ENCODE measurements around the gene KNG1.
"Not testable (repeated sequence)": the region's sequence is repeated elsewhere in the genome, so short reads cannot be mapped to it uniquely, and the experiment has no call there.

Gene KNG1

DNA sequence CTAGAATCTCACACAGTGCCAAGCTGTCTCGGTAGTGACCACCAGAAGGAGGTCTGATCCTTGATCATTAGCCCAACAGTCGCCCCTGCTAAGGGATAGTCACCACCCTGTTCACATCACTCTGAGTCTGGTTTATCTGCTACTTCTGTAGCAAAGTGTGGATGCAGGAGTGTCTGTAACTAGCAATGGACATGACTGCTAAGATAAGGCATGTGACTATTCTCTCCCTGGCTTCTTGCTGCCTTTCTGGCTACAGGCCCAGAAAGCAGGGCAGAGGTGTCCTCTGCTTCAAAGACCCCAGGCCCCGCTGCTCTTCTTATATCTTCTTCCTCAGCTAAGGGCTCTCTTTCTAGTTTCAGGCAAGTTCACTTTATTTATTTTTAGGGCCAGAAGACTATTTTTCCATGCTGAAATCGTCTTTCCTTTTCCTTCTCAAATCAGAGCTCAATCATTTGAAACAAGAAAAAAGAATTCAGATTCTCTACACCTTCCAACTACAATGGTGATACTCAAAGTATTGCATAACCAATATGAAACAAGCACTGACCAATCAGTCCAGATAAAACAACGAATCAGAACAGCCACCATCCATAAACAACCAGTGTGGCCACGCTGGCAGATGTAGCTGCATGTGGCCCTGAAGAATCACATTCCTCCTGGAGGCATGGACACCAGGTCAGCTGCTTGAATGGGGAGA, 8.0 kb upstream of the KNG1 start:
- DNase-seq (ENCODE audit: low spot score), result no peak

DNA sequence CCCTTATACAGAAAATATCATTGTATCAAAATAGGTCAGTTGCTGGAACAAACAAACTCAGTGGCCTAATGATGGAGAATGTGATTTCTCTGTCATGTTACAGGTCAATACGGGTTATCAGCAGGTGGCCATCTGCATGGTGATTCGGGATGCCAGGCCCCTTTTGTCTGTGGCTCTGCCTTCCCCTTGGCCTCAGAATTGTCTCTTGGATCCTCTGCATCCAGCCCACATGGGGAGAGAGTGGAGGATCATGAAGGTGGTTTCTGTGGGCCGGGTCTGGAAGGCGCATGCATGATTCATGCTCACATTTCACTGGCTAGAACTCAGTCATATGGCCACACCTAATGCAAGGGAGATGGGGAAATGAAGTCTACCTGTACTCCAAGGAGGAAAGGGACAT, 6.5 kb upstream of the KNG1 start:
- DNase-seq (ENCODE audit: low spot score), result not testable (repeated sequence)

DNA sequence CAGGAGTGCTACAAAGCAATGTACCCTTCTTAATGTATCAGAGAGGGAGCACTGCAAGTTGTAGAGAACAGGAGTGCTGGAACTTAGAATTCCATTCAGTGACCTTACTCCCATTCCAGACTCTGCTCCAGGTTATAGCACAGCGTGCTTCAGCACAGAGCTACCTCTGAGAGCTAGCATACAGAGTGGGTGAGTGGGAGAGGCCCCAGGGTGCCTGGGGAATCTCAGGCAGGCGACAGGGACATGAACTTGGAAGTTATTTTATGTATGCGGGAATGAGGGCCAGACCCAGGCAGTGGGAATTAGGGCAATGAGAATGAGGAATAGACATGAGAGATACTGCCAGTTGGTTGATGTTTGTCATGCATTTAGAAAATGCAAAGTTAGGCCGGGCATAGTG, 3.7 kb upstream of the KNG1 start:
- DNase-seq (ENCODE audit: low spot score), result no peak

DNA sequence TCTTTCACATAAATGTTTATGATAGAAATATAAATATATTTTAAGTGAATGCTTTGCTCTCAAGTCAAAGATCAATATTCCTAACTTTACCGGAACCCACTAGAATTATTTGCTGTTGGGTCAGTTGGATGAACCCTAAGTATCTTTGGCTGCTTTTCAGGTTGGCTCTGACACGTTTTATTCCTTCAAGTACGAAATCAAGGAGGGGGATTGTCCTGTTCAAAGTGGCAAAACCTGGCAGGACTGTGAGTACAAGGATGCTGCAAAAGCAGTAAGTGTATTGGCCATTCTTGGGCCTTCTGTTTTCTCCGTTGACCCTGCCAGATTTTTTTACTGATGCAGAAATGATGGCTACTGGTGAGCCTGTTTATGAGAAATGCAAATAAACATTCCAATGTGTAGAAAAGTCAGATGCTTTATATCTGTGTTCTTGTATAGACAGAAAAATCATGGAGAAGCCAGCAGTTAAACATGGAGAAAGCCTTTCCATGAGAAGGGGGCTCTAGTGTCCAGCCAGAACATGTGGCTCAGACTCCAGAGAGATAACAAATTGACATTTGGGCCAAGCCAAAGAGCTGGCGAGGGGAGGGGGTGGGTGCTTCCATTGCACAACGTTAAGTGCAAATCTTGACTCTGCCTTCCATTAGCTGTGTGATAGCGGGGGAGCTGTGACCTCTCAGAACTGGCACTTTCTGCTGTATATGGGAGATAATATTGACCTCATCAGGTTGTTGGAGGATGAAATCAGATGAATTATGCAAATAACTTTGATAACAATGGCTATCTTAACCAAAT, 3.0 kb downstream of the KNG1 start:
- no peak for DNase-seq (ENCODE audit: low spot score)

DNA sequence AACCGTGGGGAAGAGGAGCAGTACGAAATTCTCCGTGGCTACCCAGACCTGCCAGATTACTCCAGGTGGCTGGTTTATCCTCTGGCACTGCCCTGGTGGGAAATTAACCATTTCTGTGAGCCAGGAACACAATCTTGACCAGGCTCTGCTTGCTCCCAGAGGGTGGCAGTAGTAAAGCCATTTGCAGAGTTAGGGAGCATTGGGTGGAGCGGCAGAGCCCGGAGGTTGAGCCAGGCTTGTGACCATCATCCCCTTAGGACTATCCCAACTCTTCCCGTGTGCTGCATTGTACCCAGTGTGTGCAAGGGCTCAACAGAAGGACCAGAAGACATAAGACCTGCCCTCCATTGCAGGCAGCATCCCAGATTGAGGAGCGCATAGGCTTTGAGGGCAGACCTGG, 5.3 kb downstream of the KNG1 start:
- no peak for DNase-seq (ENCODE audit: low spot score)

DNA sequence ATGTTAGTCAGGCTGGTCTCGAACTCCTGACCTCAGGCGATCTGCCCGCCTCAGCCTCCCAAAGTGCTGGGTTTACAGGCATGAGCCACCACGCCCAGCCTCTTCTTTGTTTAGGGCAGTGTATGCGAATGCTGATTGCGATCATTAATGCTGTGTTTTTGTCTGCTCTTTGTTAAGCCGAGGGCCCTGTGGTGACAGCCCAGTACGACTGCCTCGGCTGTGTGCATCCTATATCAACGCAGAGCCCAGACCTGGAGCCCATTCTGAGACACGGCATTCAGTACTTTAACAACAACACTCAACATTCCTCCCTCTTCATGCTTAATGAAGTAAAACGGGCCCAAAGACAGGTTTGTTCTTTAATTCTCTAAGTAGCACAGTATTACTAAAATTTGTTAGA, 7.8 kb downstream of the KNG1 start:
- no peak for DNase-seq (ENCODE audit: low spot score)

DNA sequence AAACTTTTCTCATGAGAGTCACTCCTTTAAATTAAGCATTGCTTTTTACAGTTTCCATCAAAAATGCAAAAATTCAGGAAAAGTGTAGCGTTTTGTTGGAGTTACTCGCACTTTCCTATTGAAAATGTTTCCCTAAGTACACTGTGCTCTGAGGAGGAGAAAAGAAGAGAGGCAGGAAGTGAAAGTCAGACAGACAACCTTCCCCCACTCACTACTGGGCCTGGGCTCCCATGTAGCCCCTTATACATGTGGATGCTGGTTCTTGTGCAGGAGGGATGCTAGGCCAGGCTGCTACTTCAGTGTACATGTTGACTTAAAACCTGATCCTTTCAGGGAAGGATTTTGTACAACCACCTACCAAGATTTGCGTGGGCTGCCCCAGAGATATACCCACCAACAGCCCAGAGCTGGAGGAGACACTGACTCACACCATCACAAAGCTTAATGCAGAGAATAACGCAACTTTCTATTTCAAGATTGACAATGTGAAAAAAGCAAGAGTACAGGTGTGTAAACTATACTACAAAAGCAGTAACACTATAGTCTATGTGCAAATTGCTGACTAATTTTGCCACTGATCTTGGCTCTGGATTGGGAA, 15.1 kb downstream of the KNG1 start:
- DNase-seq (ENCODE audit: low spot score), result no peak

DNA sequence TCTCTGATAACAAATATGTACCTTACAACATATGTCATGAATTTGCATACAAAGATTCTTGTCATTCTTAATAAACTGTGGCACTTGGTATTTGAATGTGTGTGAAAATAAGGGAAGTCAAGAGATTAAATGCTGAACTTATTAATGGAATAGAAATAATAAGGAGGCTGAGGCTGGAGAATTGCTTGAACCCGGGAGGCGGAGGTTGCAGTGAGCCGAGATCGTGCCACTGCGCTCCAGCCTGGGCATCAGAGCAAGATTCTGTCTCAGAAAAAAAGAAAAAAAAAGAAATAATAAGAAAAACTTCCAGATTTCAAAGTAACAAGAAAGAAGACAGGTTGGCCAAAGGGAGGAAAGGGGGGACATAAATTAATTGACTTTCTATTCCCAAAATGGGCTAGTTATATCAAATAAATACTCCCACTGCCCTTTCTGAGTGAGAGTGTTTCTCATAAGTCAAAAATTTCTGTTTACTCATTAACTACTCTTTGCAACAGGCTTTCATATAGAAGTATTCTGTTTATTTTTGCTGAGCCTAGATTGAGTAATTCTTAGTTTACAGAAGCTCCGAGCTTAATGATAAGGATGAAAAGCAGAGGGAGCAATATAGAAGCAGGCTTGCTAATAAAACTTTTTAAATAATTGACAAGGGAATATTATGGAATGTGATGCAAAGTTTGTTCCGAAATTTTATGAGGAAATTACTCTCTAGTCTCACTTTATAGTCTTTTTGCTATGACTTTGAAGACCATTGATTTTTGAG, 25.6 kb downstream of the KNG1 start:
- no peak for DNase-seq (ENCODE audit: low spot score)

DNA sequence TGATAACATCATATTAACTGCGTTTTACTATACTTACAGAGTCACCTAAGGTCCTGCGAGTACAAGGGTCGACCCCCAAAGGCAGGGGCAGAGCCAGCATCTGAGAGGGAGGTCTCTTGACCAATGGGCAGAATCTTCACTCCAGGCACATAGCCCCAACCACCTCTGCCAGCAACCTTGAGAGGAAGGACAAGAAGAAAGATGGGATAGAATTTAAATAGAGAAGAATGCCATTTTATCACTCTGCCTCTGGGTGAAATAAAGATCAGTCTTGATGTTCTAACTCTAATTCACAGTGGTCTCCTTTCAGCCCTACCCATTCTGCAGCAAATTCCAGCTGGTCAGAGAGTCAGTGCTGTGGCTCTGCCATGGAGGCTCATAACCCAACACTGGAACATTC, 26.5 kb downstream of the KNG1 start:
- no peak for DNase-seq (ENCODE audit: low spot score)

DNA sequence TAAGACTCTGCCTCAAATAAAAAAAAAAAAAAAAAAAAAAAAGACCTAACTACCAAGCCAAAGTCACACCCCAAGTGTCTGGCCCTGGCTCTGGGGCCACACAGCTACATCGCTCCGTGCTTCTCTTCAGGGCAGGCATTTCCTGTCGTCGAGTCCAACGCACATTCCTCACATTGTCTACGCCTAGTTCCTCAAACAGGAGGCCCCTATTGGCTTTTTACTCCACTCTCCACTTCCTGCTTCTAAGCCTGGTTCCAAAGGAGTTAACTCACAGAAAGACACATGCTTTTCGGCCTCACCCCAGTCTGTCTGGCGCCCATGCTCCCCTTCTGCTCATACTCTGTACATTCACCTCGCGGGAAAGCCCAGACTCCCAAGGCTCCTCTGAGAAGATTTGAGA, 28.8 kb downstream of the KNG1 start:
- DNase-seq (ENCODE audit: low spot score), result no peak

DNA sequence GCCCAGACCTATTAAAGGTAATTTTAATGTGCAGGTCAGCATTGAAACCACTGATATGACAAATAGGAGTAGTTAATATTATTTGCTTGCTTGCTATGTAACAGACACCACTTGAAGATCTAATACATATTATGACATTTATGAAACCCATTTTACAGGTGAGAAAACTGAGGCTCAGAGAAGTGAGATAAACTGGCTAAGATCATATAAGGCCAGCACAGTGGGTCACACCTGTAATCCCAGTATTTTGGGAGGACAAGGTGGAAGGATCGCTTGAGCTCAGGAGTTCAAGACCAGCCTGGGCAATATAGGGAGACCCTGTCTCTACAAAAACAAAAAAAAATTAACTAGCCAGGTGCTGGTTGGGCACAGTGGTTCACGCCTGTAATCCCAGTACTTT, 33.2 kb downstream of the KNG1 start:
- no peak for DNase-seq (ENCODE audit: low spot score)

DNA sequence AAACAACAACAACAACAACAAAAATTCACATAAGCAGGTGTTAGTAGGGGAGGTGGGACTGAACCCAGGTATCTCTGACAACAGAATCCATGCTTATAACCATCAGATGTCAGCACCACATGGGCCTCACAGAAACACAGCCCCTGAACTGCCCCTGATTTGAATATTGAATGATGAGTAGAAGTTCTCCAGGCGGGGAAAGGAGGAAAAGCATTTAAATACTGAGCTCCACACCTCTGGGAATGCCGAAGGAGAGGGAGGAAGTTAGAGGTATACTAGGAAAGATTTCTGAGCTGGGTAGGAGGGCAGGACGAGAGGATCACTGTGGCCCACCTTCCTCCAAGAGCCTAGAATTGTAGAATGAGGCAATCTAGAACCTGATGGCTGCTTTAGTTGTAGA, 34.3 kb downstream of the KNG1 start:
- no peak for DNase-seq (ENCODE audit: low spot score)

DNA sequence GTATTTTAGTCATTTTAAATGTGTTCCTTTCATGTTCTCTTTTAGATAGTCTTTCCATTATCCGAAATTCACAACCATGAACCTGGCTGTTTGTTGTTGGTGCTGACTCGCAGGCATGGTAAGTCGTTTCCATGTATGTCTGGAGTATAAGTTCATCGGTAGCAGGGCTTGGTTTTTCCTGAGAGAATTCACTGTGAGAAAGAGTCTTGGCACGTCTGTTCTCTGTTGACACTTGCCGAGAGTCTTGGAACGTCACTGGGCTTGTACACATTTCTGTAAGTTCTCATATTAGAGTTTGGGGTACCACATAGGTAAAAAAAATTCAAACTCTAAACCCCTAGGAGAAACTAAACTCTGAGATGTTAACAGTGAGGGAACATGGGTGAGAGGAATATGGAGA, 36.8 kb downstream of the KNG1 start:
- no peak for DNase-seq (ENCODE audit: low spot score)

DNA sequence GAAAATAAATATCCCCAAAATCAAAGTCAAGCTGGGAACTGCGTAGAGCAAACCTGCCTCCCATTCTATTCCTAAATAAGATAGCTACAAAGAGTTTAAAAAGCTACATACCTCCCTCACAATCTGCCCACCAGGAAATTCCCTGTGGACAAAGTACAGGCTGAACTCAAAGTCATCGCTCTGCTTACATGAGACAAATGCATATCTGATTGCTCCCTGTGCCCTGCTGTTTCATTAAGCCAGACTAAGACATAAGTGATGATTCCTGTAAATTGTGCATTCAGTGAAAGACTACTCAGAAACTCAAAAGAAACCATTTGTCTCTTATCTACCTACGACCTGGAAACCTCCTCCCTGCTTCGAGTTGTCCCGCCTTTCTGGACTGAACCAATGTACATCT, 37.7 kb downstream of the KNG1 start:
- no peak for DNase-seq (ENCODE audit: low spot score)

DNA sequence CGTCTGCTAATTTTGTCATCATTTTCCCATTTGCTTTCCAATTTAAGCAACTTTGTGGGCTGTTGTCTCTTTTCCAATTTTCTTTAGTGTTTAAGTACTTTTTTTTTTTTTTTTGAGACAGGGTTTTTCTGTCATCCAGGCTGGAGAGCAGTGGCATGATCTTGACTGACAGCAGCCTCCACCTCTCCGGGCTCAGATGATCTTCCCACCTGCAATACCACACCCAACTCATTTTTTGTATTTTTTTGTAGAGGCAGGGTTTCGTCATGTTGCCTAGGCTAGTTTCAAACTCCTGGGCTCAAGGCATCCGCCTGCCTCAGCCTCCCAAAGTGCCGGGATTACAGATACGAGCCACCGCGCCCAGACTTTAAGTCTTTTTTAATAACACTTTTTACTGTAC, 40.1 kb downstream of the KNG1 start:
- no peak for DNase-seq (ENCODE audit: low spot score)

DNA sequence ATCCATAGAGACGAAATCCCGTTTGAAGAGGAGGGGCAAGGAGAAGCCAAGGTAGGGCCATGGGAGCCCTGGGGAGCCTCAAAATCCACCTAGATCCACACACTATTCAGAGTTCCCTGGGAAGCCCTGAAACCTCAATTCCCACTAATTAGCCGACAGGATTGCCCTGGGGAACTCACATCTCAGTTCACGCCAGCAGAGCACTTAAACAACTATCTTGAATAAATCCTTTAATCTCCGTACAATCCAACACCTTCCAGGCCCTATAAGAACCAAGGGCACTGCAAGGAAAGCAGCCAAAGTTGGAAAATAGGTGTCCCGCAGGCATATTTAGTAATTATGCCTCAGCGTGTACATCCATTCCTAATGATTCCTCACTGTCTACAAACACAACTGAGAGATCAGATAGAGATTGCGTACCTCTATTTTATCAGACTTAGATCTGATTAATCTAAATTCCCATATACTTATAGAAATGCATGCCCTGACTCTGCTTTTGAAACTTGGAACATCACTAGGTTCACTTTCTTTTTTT, 40.6 kb downstream of the KNG1 start:
- DNase-seq (ENCODE audit: low spot score), result no peak

DNA sequence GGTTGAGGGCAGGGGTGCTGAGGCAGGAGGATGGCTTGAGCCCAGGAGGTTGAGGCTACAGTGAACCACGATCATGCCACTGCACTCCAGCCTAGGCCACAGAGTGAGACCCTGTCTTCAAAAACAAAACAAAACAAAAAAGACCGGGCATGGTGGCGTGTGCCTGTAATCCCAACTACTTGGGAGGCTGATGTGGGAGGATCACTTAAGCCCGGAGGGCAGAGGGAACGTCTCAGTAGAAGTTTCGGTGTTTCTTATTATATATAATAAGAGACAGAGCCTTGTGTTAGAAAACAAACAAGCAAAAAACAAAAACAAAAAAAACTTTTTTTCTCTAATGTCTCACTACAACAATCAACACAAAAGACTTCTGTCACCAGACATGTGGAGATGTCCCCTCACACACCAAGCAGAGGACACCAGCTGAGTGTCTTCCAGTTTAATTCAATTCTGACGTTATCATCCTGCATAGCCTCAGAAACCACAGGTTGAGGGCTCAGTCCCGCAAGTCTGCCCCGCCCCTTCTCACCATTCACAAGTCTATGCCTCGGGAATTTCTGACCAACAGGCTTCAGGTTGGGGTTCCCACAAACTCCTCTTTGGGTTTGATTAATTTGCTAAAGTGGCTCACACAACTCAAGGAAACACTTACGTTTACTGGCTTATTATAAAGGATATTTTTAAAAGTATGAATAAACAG, 42.2 kb downstream of the KNG1 start:
- DNase-seq (ENCODE audit: low spot score), result peak; percentile 53

DNA sequence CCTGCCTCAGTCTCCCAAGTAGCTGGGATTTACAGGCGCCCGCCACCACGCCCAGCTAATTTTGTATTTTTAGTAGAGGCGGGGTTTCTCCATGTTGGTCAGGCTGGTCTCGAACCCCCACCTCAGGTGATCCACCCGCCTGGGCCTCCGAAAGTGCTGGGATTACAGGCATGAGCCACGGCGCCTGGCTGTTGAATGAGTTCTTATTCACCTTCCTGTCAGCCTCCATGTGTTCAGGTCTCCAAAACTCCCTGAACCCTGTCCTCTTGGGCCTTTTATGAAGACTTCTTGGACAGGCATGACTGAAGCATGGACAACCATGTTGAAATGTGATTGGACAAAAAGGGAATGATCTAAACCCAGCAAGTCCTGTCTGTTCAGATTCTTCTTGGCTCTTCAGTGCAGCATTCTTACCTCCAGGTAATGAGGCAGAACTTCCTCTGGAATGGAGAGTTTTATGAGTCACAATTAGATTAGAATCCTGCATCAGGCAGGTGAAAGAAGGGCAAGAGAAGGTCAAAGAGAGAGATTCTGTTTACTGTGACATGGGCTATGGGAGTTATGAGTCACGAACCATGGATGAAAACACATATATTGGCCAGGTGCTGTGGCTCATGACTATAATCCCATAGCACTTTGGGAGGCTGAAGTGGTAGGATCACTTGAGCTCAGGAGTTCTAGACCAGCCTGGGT, 43.1 kb downstream of the KNG1 start:
- no peak for DNase-seq (ENCODE audit: low spot score)

DNA sequence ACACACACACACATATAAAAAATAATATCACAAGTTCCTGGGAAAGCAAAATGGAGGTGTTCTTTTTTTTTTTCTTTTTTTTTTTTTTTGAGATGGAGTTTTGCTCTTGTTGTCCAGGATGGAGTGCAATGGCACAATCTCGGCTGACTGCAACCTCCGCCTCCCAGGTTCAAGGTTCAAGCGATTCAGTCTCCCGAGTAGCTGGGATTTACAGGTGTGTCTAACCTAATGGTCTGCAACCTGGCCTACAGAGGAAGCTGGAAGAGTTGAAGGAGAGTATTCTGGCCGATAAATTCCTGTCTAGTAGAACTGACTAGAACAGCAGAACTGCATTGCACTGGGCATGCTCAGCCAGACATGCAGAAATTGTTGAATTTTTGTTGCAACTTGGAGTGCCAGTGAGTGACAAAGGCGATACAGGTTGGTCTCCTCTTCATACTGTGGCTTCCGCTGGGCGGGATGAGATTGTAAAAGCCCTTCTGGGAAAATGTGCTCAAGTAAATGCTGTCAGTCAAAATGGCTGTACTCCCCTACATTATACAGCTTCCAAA, 43.8 kb downstream of the KNG1 start:
- DNase-seq (ENCODE audit: low spot score), result no peak

DNA sequence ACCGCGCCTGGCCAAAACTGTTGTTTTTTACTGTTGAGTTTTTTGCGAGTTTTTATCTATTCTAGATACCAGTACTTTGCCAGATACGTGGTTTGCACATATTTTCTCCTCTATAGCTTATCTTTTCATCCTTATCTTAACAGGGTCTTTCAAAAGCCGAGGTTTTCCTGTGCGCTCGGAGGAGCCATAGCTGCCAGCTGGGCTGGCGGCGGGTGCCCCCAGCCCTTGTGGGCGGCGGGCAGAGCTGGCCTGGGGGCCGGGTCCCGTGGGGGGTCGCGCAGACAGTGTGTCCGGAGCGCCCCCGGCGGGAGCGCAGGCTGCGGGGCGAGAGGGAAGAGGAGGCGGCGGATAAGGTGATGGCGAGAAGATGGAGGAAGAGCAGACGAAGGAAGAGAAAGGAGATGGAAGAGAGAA, 55.1 kb downstream of the KNG1 start:
- DNase-seq (ENCODE audit: low spot score), result peak; percentile 49

Data from SK-N-DZ (cell line).